HPDE6-E6E7 (cell line): ENCODE measurements around the gene ARHGEF40.
A peak's percentile ranks its signal among the peaks of the same experiment; 100 is the strongest.

Source experiments
- DNase-seq: peaks from one replicate; pipeline ENCODE4 v3.0.0; 2011; ENCODE audit warnings: missing footprints; ENCODE audit errors: extremely low spot score

Gene ARHGEF40

DNA sequence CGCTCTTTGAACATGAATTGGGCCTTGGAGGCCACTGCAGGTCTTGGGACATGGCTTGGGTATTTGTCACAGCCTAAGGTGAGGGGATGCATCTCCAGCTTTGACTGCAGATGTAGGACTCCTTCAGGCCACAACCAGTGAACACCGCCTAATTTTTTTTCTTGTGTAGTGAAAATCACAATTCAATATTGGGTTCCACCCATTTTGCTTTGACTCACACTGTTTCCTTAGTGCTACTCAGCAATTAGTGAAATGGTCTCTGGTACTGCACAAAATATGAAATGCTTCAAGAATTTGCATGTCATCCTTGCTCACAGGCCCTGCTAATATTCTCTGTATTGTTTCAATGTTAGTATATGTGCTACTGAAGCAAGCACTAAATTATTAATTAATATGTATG lies 43.3 kb downstream of the ARHGEF40 start:
- DNase-seq, result no peak

DNA sequence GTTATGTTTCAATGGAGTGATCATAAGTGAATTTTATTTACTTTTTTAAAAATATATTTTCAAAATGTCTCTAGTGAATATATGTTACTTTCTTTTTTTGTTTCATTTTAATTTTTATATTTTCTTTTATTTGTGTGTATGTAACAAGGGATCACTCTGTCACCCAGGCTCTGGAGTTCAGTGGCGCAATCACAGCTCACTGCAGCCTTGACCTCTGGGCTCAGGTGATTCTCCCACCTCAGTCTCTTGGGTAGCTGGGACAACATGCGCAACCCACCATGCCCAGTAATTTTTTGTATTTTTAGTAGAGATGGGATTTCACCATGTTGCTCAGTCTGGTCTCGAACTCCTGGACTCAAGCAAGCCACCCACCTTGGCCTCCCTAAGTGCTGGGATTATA lies 48.8 kb downstream of the ARHGEF40 start:
- no peak for DNase-seq

DNA sequence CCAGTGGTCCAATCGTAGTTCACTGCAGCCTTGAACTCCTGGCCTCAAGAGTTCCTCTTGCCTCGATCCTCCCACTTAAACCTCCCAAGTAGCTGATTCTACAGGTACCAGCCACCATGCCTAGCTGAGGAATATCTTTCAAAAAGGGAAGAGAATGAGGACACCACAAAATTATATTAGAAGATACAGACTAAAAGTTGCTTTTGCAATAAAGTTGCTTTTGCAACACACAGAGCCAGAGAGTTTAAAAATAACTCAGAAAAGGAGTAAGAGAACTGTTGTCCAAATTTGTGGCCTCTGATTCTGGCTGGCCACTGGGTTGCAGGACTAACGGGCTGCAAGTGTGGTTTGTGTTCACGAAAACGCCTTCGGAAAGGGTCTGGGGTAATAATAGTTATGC lies 50.6 kb downstream of the ARHGEF40 start:
- no peak for DNase-seq

DNA sequence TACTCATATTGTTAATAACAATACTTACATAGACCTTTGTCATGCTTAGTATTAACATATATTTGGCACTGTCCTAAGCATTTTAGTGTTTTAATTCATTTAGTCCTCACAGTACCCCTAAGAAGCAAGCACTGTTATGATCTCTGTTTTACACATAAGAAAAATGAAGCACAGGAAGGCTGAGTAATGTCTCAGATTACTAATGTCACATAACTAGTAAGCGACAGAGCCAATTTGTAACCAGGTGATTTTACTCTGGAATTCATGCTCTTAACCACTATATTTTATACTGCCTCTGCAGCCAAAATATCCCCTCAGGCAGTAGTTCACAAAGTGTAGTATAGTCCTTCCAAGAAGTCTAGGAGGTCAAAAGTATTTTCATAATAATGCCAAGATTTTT lies 51.0 kb downstream of the ARHGEF40 start:
- no peak for DNase-seq

DNA sequence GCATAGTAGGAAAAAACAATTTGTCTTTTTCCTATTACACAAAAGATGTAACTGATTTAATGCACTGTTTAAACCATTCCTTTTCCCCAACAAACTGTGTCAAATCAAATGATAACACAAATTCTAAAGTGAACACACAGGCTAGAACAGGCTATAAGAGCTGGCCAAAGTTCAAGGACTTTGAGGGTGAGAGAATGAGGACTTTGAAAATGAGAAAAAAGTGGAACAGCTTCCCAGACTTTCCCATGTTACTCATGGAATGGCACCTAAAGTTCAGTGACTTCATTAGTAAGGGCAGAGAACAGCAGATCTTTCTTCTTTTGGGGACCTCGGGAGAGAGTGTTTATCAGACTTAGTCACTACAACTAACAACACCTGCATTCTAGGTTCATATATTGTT lies 53.3 kb downstream of the ARHGEF40 start:
- no peak for DNase-seq

DNA sequence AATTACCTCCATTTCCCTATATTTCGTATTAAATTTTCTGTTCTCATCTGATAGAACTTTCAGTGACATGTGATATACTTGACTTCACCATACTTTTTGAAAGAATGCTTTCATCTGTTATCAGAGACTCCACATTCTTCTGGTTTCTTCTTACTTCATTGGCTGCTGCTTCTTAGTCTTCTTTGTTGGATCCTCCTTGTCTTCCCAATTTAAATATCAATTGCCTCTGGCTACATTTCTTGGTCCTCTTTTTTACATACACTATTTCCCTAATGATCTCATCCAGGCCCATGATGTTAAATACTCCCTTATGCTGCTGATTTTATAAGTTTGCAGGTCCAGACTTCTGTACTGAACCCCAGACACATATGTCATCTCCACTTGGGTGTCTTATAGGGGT lies 63.8 kb downstream of the ARHGEF40 start:
- no peak for DNase-seq

DNA sequence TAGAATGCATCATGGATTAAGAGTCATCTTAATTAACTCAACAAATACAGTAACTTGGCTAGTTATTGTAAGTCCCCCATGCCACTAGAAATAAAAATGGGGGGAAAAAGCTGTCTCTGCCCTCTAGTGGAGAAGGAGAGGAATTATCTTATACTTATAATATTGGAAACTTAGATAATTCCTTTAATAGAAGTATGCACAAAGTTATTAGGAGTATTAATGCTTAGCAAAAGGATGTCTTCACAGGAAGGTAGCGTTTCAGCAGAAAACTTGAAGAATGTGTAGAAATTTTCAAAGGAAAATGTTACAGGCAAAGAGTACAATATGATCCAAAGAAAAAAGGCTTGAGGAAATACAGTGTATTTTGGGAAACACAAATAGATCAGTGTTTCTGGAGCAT lies 65.9 kb downstream of the ARHGEF40 start:
- DNase-seq, result peak; percentile 12
